Naive thymus-derived CD4-positive, alpha-beta T cell (primary cell): ENCODE results near the gene CAMSAP2. TPM values are rescaled to one million over a fixed set of nuclear protein-coding genes. Genes with fewer than 3 reads are reported as not detected.

ENCODE experiments used
- ATAC-seq: fragments of 150-1000 bp; cut with Tn5 transposase; 2 replicates; pipeline ENCODE4 v1.10.0; 2021; ENCODE audit warnings: mild to moderate bottlenecking, moderate library complexity
- CTCF ChIA-PET: fragments of 350-600 bp; sonication (Branson Sonifier 250); formaldehyde crosslinking; loops from one replicate; lab custom pipeline; 2021; ENCODE audit warnings: antibody characterized with exemption; lab: Charles Lee
- POLR2A ChIA-PET: fragments of 350-600 bp; sonication (Branson Sonifier 250); formaldehyde crosslinking; loops from one replicate; lab custom pipeline; 2021; ENCODE audit warnings: antibody characterized with exemption, inconsistent platforms; lab: Charles Lee
- DNase-seq, 9 donors: peaks; one replicate each; pipeline versions ENCODE4 v3.0.0 to v3.0.0-alpha.2; 2020 to 2022; ENCODE audit warnings: mixed read lengths in 1 of 9
- H3K27ac ChIP-seq: one replicate; pipeline ENCODE4 v1.7.0; 2013; ENCODE audit warnings: mild to moderate bottlenecking, low read depth, low read length, moderate library complexity
- H3K27me3 ChIP-seq, 2 donors: one replicate each; pipeline ENCODE4 v1.7.0; 2013; ENCODE audit warnings: low read length in 2 of 2, mild to moderate bottlenecking in 2 of 2, moderate library complexity in 2 of 2; ENCODE audit not compliant: control insufficient read depth in 2 of 2, insufficient read depth in 2 of 2
- H3K36me3 ChIP-seq, 3 experiments: 1 replicate in 2 of 3; 2 replicates in 1 of 3; pipeline ENCODE4 v1.7.0; 2013; ENCODE audit warnings: low read length in 3 of 3, mild to moderate bottlenecking in 3 of 3, moderate library complexity in 1 of 3; ENCODE audit not compliant: insufficient read depth in 3 of 3, control insufficient read depth in 2 of 3
- H3K4me1 ChIP-seq, 2 donors: one replicate each; pipeline ENCODE4 v1.7.0; 2013; ENCODE audit warnings: low read length in 2 of 2, mild to moderate bottlenecking in 2 of 2, moderate library complexity in 1 of 2; ENCODE audit not compliant: control insufficient read depth in 2 of 2, insufficient read depth in 2 of 2
- H3K4me3 ChIP-seq: 2 replicates; pipeline ENCODE4 v1.7.0; 2013; ENCODE audit warnings: mild to moderate bottlenecking, low read length
- H3K9me3 ChIP-seq, 3 experiments: 1 replicate in 2 of 3; 2 replicates in 1 of 3; pipeline ENCODE4 v1.7.0; 2013; ENCODE audit warnings: low read length in 3 of 3; ENCODE audit not compliant: control insufficient read depth in 2 of 3
- H3K27ac Mint-ChIP-seq, 9 donors: one replicate each; pipeline ENCODE4 v1.8.0; 2020 to 2022; ENCODE audit warnings: mixed read lengths in 9 of 9, mild to moderate bottlenecking in 8 of 9, moderate library complexity in 5 of 9, inconsistent platforms in 2 of 9
- H3K27me3 Mint-ChIP-seq, 5 donors: one replicate each; pipeline ENCODE4 v1.8.0; 2021 to 2022; ENCODE audit warnings: mixed read lengths in 5 of 5, mild to moderate bottlenecking in 1 of 5
- H3K36me3 Mint-ChIP-seq, 5 donors: one replicate each; pipeline ENCODE4 v1.8.0; 2020 to 2022; ENCODE audit warnings: mixed read lengths in 5 of 5, mild to moderate bottlenecking in 3 of 5, inconsistent platforms in 1 of 5
- H3K4me1 Mint-ChIP-seq, 7 donors: one replicate each; pipeline ENCODE4 v1.8.0; 2020 to 2022; ENCODE audit warnings: mixed read lengths in 7 of 7, mild to moderate bottlenecking in 3 of 7, inconsistent platforms in 1 of 7
- H3K4me3 Mint-ChIP-seq, 10 donors: one replicate each; pipeline ENCODE4 v1.8.0; 2020 to 2022; ENCODE audit warnings: mild to moderate bottlenecking in 10 of 10, mixed read lengths in 10 of 10, moderate library complexity in 6 of 10, inconsistent platforms in 2 of 10
- H3K9me3 Mint-ChIP-seq, 11 donors: one replicate each; pipeline ENCODE4 v1.8.0; 2020 to 2022; ENCODE audit warnings: mixed read lengths in 11 of 11, mild to moderate bottlenecking in 4 of 11, inconsistent platforms in 1 of 11, moderate library complexity in 1 of 11
- intact Hi-C, 2 donors: fragments of 100-400 bp; cut with micrococcal nuclease; formaldehyde crosslinking; loops; one replicate each; pipeline ENCODE4 v1.15.1; 2023
- polyA plus RNA-seq, 2 donors: library from polyadenylated mRNA; unstranded; fragments of 300-500 nt; fragmentation: Illumina TruSeq; gene quantifications; one replicate each; pipeline ENCODE4 v1.2.3, GENCODE V29; 2021
- total RNA-seq, 6 experiments: library from RNA in 5 of 6; stranded (reverse) in 5 of 6; gene quantifications; 1 replicate in 5 of 6; 2 replicates in 1 of 6; pipeline ENCODE4 v1.2.3 and lab custom pipeline; 2021 to 2026

The CAMSAP2 gene
- total and polyA plus RNA-seq, 7 experiments from 2014 or later, result 0.36 to 11.4 (median 4.6) TPM

- no peaks in the 10 kb centered on the region for H3K36me3 Mint-ChIP-seq
- no peak for ATAC-seq
- no peaks in the 10 kb centered on the region for H3K9me3 Mint-ChIP-seq
- Histone ChIP-seq H3K27me3 (no peaks in the 10 kb centered on the region), H3K9me3 (no peaks in the 10 kb centered on the region), H3K36me3 (no peaks in the 10 kb centered on the region), H3K4me1 (peaks cover 13 to 21% of the 10 kb centered on the region in 2 donors), H3K27ac (no peak overlapping the region), H3K4me3 (no peak overlapping the region)
- intact Hi-C loops, result no loop called here
- no peak overlapping the region for H3K4me3 Mint-ChIP-seq
- no peak overlapping the region for H3K27ac Mint-ChIP-seq
- ChIA-PET CTCF (no interaction called here), POLR2A (no interaction called here)
- peaks cover 13 to 35% (median 21%) of the 10 kb centered on the region in 7 donors for H3K4me1 Mint-ChIP-seq
- peaks cover 0 to 50% (median 0%) of the 10 kb centered on the region in 5 donors for H3K27me3 Mint-ChIP-seq
- DNase-seq, result peak in 1 of 9 donors; percentile 7
Observed at GRCh38 chr1:200883118-200883517, 144.4 kb downstream of the CAMSAP2 start.

GRCh38 chr1:200885623-200886402 is 147.1 kb downstream of the CAMSAP2 start:
- H3K36me3 Mint-ChIP-seq, result no peaks in the 10 kb centered on the region
- intact Hi-C loops, result no loop called here
- CTCF ChIA-PET, result no interaction called here
- Histone ChIP-seq H3K4me1 (peaks cover 27 to 39% of the 10 kb centered on the region in 2 donors), H3K4me3 (no peak overlapping the region), H3K36me3 (no peaks in the 10 kb centered on the region), H3K27ac (no peak overlapping the region), H3K9me3 (no peaks in the 10 kb centered on the region), H3K27me3 (no peaks in the 10 kb centered on the region)
- DNase-seq (no peak), ATAC-seq (no peak)
- H3K4me3 Mint-ChIP-seq, result peak overlapping the region in 1 of 10 donors; percentile 17
- H3K9me3 Mint-ChIP-seq, result no peaks in the 10 kb centered on the region
- POLR2A ChIA-PET, result no interaction called here
- peak overlapping the region in 4 of 9 donors; percentile 17 to 62 (median 42) for H3K27ac Mint-ChIP-seq
- peaks cover 32 to 54% (median 39%) of the 10 kb centered on the region in 7 donors for H3K4me1 Mint-ChIP-seq
- H3K27me3 Mint-ChIP-seq, result peaks cover 0 to 48% (median 4%) of the 10 kb centered on the region in 5 donors

- CTCF ChIA-PET, result interaction anchor here (0.7 kb wide), 1 partner anchor 85 kb away, joined by 3 read pairs; no protein-coding TSS in a partner anchor
- H3K27ac Mint-ChIP-seq, result peak overlapping the region in 4 of 9 donors; percentile 15 to 72 (median 37)
- no peaks in the 10 kb centered on the region for H3K9me3 Mint-ChIP-seq
- Histone ChIP-seq H3K27me3 (no peaks in the 10 kb centered on the region), H3K27ac (no peak overlapping the region), H3K36me3 (no peaks in the 10 kb centered on the region), H3K4me3 (no peak overlapping the region), H3K4me1 (peaks cover 31 to 39% of the 10 kb centered on the region in 2 donors), H3K9me3 (no peaks in the 10 kb centered on the region)
- intact Hi-C loops, result no loop called here
- no peaks in the 10 kb centered on the region for H3K36me3 Mint-ChIP-seq
- peak overlapping the region in 1 of 10 donors; percentile 2 for H3K4me3 Mint-ChIP-seq
- ATAC-seq (no peak), DNase-seq (no peak)
- POLR2A ChIA-PET, result no interaction called here
- peaks cover 0 to 46% (median 4%) of the 10 kb centered on the region in 5 donors for H3K27me3 Mint-ChIP-seq
- peaks cover 33 to 58% (median 44%) of the 10 kb centered on the region in 7 donors for H3K4me1 Mint-ChIP-seq
Observed at GRCh38 chr1:200886594-200886993, 147.9 kb downstream of the CAMSAP2 start.

GRCh38 chr1:200887036-200887435 is 148.3 kb downstream of the CAMSAP2 start:
- Mint-ChIP-seq H3K27me3 (peaks cover 2 to 48% (median 8%) of the 10 kb centered on the region in 5 donors), H3K27ac (peak overlapping the region in 5 of 9 donors; percentile 15 to 72 (median 27)), H3K36me3 (no peaks in the 10 kb centered on the region), H3K9me3 (no peaks in the 10 kb centered on the region), H3K4me3 (peak overlapping the region in 2 of 10 donors; percentile 21 to 39), H3K4me1 (peaks cover 33 to 63% (median 48%) of the 10 kb centered on the region in 7 donors)
- H3K4me1 ChIP-seq, result peaks cover 35 to 39% of the 10 kb centered on the region in 2 donors
- H3K27ac ChIP-seq, result no peak overlapping the region
- intact Hi-C loops, result no loop called here
- CTCF ChIA-PET, result interaction anchor here (0.7 kb wide), 1 partner anchor 85 kb away, joined by 3 read pairs; no protein-coding TSS in a partner anchor
- ATAC-seq, result no peak
- H3K36me3 ChIP-seq, result no peaks in the 10 kb centered on the region
- no peak overlapping the region for H3K4me3 ChIP-seq
- POLR2A ChIA-PET, result interaction anchor here (0.6 kb wide), 1 partner anchor 18 kb away, joined by 3 read pairs; no protein-coding TSS in a partner anchor
- H3K9me3 ChIP-seq, result no peaks in the 10 kb centered on the region
- no peak for DNase-seq
- peaks cover 0 to under 1% of the 10 kb centered on the region in 2 donors for H3K27me3 ChIP-seq

- H3K36me3 Mint-ChIP-seq, result no peaks in the 10 kb centered on the region
- Histone ChIP-seq H3K36me3 (no peaks in the 10 kb centered on the region), H3K9me3 (no peaks in the 10 kb centered on the region), H3K27me3 (peaks cover 0 to 5% of the 10 kb centered on the region in 2 donors), H3K4me1 (peaks cover 35 to 39% of the 10 kb centered on the region in 2 donors), H3K27ac (no peak overlapping the region), H3K4me3 (peak overlapping the region; percentile 5)
- H3K27me3 Mint-ChIP-seq, result peaks cover 4 to 52% (median 15%) of the 10 kb centered on the region in 5 donors
- ChIA-PET POLR2A (no interaction called here), CTCF (interaction anchor here (0.5 to 1.0 kb wide), 2 partner anchors 10 to 1462 kb away, joined by 3 to 4 read pairs; no protein-coding TSS in a partner anchor)
- peaks cover 33 to 66% (median 49%) of the 10 kb centered on the region in 7 donors for H3K4me1 Mint-ChIP-seq
- peak overlapping the region in 7 of 9 donors; percentile 2 to 74 (median 19) for H3K27ac Mint-ChIP-seq
- intact Hi-C loops, result no loop called here
- H3K4me3 Mint-ChIP-seq, result peak overlapping the region in 7 of 10 donors; percentile 7 to 73 (median 36)
- DNase-seq, result no peak
- peak; percentile 28 for ATAC-seq
- no peaks in the 10 kb centered on the region for H3K9me3 Mint-ChIP-seq
Observed at GRCh38 chr1:200887772-200888348, 149.2 kb downstream of the CAMSAP2 start.

GRCh38 chr1:200888349-200888838 is 149.7 kb downstream of the CAMSAP2 start:
- ChIA-PET POLR2A (no interaction called here), CTCF (interaction anchor here (0.5 to 1.0 kb wide), 2 partner anchors 10 to 1461 kb away, joined by 3 to 4 read pairs; no protein-coding TSS in a partner anchor)
- intact Hi-C loops, result no loop called here
- Mint-ChIP-seq H3K9me3 (no peaks in the 10 kb centered on the region), H3K27ac (peak overlapping the region in 5 of 9 donors; percentile 15 to 74 (median 23)), H3K36me3 (no peaks in the 10 kb centered on the region), H3K4me3 (peak overlapping the region in 8 of 10 donors; percentile 4 to 73 (median 32)), H3K4me1 (peaks cover 33 to 66% (median 49%) of the 10 kb centered on the region in 7 donors), H3K27me3 (peaks cover 7 to 52% (median 17%) of the 10 kb centered on the region in 5 donors)
- ATAC-seq (peak; percentile 94), DNase-seq (peak in 7 of 9 donors; percentile 30 to 55 (median 41))
- no peaks in the 10 kb centered on the region for H3K36me3 ChIP-seq
- H3K27me3 ChIP-seq, result peaks cover 0 to 5% of the 10 kb centered on the region in 2 donors
- peak overlapping the region; percentile 5 for H3K4me3 ChIP-seq
- H3K9me3 ChIP-seq, result no peaks in the 10 kb centered on the region
- no peak overlapping the region for H3K27ac ChIP-seq
- peaks cover 35 to 39% of the 10 kb centered on the region in 2 donors for H3K4me1 ChIP-seq
